Upper lobe of left lung (tissue), 6 donors: Measurements from ENCODE around the gene PALM. TPM values are rescaled to one million over a fixed set of nuclear protein-coding genes. Genes with fewer than 3 reads are reported as not detected.
A peak's percentile ranks its signal among the peaks of the same experiment; 100 is the strongest.

Source experiments
- ATAC-seq, 2 donors: fragments of 200-7000 bp; cut with Tn5 transposase; one replicate each; pipeline ENCODE4 v1.9.1; 2022; ENCODE audit warnings: mild to moderate bottlenecking in 2 of 2, moderate library complexity in 2 of 2; ENCODE audit not compliant: low FRiP score in 2 of 2
- DNase-seq, 2 donors: peaks; one replicate each; pipeline ENCODE4 v3.0.0-alpha.2; 2019 to 2020
- H3K27ac ChIP-seq, 4 donors: fragments of 200-600 bp; sonication (generic); one replicate each; pipeline ENCODE4 v1.5.1; 2016 to 2019
- H3K27me3 ChIP-seq, 4 donors: fragments of 200-600 bp; sonication (generic); one replicate each; pipeline ENCODE4 v1.5.1; 2017 to 2019
- H3K36me3 ChIP-seq, 4 donors: fragments of 200-600 bp; sonication (generic); one replicate each; pipeline ENCODE4 v1.5.1; 2016 to 2019
- H3K4me1 ChIP-seq, 4 donors: fragments of 200-600 bp; sonication (generic); one replicate each; pipeline ENCODE4 v1.5.1; 2018 to 2019
- H3K4me3 ChIP-seq, 4 donors: fragments of 200-600 bp; sonication (generic); one replicate each; pipeline ENCODE4 v1.5.1; 2017 to 2019; ENCODE audit warnings: mild to moderate bottlenecking in 2 of 4, moderate library complexity in 1 of 4
- H3K9me3 ChIP-seq, 4 donors: fragments of 200-600 bp; sonication (generic); one replicate each; pipeline ENCODE4 v1.5.1; 2018 to 2019
- CTCF ChIP-seq, 6 experiments: fragments of 450-650 bp in 4 of 6; fragments of 200-600 bp in 2 of 6; sonication (generic) in 2 of 6; IDR thresholded peaks; one replicate each; pipeline ENCODE4 v1.5.1; 2016 to 2019; ENCODE audit warnings: antibody characterized with exemption in 6 of 6
- EP300 ChIP-seq, 4 donors: sonication (generic); formaldehyde crosslinking; IDR thresholded peaks; one replicate each; pipeline ENCODE4 v1.5.1; 2017; ENCODE audit warnings: antibody characterized with exemption in 4 of 4, control low read depth in 2 of 4
- POLR2A ChIP-seq, 4 donors: fragments of 450-650 bp; IDR thresholded peaks; one replicate each; pipeline ENCODE4 v1.5.1; 2016 to 2017; ENCODE audit warnings: antibody characterized with exemption in 4 of 4, mild to moderate bottlenecking in 2 of 4
- POLR2AphosphoS5 ChIP-seq, 2 donors: sonication (generic); formaldehyde crosslinking; IDR thresholded peaks; one replicate each; pipeline ENCODE4 v1.5.1; 2017; ENCODE audit warnings: antibody characterized with exemption in 2 of 2
- WGBS, 2 donors: methylation state at CpG; one replicate each; pipeline ENCODE4 v1.1.5; 2017 to 2018; 5-methylcytosine and 5-hydroxymethylcytosine counted together
- total RNA-seq, 6 donors: library from RNA; depleted of rRNA in 4 of 6; stranded (reverse); fragments of >200 nt in 4 of 6; gene quantifications; one replicate each; pipeline versions ENCODE4 v1.1.0 to v1.2.1, GENCODE V29; 2016 to 2021
- donor health status: DM: no; HTN: no; CAD: no; lungs with moderate emphysema.
- donor health status: DM: no; HTN: yes; CAD: no; lungs with severe emphysema.

PALM gene
- total RNA-seq, 6 donors from 2014 or later: 12.5 to 65.6 (median 37.4) TPM

GRCh38 chr19:788983-789700 is 80.4 kb downstream of the PALM start:
- peak in 1 of 2 donors; percentile 54 for DNase-seq
- ATAC-seq: peak; percentile 31 to 38
- no peak for TF ChIP-seq CTCF (IDR thresholded peaks at IDR 0.05)
- TF ChIP-seq POLR2AphosphoS5 (IDR thresholded peaks at IDR 0.05): peak in 1 of 2 donors; percentile 54
- TF ChIP-seq POLR2A (IDR thresholded peaks at IDR 0.05): peak in 1 of 4 donors; percentile 15
- TF ChIP-seq EP300 (IDR thresholded peaks at IDR 0.05): no peak
- H3K27me3 ChIP-seq: no peaks in the 10 kb centered on the region
- H3K27ac ChIP-seq: peak overlapping the region; percentile 36 to 88 (median 78)
- H3K4me1 ChIP-seq: peaks cover 43 to 55% (median 53%) of the 10 kb centered on the region in 4 donors
- H3K9me3 ChIP-seq: no peaks in the 10 kb centered on the region
- WGBS, 2 donors: 33 to 40% methylated on average over 24 to 33 of the region's 33 CpGs
- peak overlapping the region in 1 of 4 donors; percentile 26 for H3K4me3 ChIP-seq
- no peaks in the 10 kb centered on the region for H3K36me3 ChIP-seq

GRCh38 chr19:789701-790060 is 80.9 kb downstream of the PALM start:
- H3K36me3 ChIP-seq: no peaks in the 10 kb centered on the region
- peak in 1 of 2 donors; percentile 54 for ATAC-seq
- peaks cover 38 to 50% (median 49%) of the 10 kb centered on the region in 4 donors for H3K4me1 ChIP-seq
- peak overlapping the region in 1 of 4 donors; percentile 26 for H3K4me3 ChIP-seq
- DNase-seq: no peak
- WGBS, 2 donors: 36 to 58% methylated on average over 9 of the region's 9 CpGs
- H3K9me3 ChIP-seq: no peaks in the 10 kb centered on the region
- TF ChIP-seq EP300 (IDR thresholded peaks at IDR 0.05) (no peak), POLR2AphosphoS5 (IDR thresholded peaks at IDR 0.05) (no peak), POLR2A (IDR thresholded peaks at IDR 0.05) (no peak), CTCF (IDR thresholded peaks at IDR 0.05) (no peak)
- H3K27me3 ChIP-seq: no peaks in the 10 kb centered on the region
- peak overlapping the region; percentile 36 to 88 (median 78) for H3K27ac ChIP-seq

GRCh38 chr19:791007-791566 is 82.4 kb downstream of the PALM start:
- H3K9me3 ChIP-seq: no peaks in the 10 kb centered on the region
- H3K27me3 ChIP-seq: no peaks in the 10 kb centered on the region
- no peak for DNase-seq
- H3K4me3 ChIP-seq: no peak overlapping the region
- H3K27ac ChIP-seq: peak overlapping the region; percentile 76 to 88 (median 80)
- no peak for ATAC-seq
- peaks cover 41 to 55% (median 54%) of the 10 kb centered on the region in 4 donors for H3K4me1 ChIP-seq
- H3K36me3 ChIP-seq: no peaks in the 10 kb centered on the region
- WGBS, 2 donors: 75 to 76% methylated on average over 26 of the region's 26 CpGs
- TF ChIP-seq CTCF (IDR thresholded peaks at IDR 0.05) (no peak), EP300 (IDR thresholded peaks at IDR 0.05) (no peak), POLR2AphosphoS5 (IDR thresholded peaks at IDR 0.05) (no peak), POLR2A (IDR thresholded peaks at IDR 0.05) (no peak)

- DNase-seq (no peak), ATAC-seq (peak in 1 of 2 donors; percentile 26)
- H3K36me3 ChIP-seq: no peaks in the 10 kb centered on the region
- no peaks in the 10 kb centered on the region for H3K27me3 ChIP-seq
- no peaks in the 10 kb centered on the region for H3K9me3 ChIP-seq
- no peak overlapping the region for H3K4me3 ChIP-seq
- H3K27ac ChIP-seq: peak overlapping the region; percentile 76 to 88 (median 80)
- peaks cover 47 to 61% (median 59%) of the 10 kb centered on the region in 4 donors for H3K4me1 ChIP-seq
- TF ChIP-seq CTCF (IDR thresholded peaks at IDR 0.05) (no peak), POLR2AphosphoS5 (IDR thresholded peaks at IDR 0.05) (peak in 1 of 2 donors; percentile 32)
- 47 to 53% methylated on average over 5 to 8 of the region's 8 CpGs for WGBS, 2 donors
These were observed 83.0 kb downstream of the PALM start for GRCh38 chr19:791567-792305.
